ENCODE data around the gene BLTP2. TPM values are rescaled to one million over a fixed set of nuclear protein-coding genes. Genes with fewer than 3 reads are reported as not detected.
"Not testable (repeated sequence)": the region's sequence is repeated elsewhere in the genome, so short reads cannot be mapped to it uniquely, and the experiment has no call there.

BLTP2 gene
- total RNA-seq, 1 experiment from 2014 or later = 139 TPM

DNA sequence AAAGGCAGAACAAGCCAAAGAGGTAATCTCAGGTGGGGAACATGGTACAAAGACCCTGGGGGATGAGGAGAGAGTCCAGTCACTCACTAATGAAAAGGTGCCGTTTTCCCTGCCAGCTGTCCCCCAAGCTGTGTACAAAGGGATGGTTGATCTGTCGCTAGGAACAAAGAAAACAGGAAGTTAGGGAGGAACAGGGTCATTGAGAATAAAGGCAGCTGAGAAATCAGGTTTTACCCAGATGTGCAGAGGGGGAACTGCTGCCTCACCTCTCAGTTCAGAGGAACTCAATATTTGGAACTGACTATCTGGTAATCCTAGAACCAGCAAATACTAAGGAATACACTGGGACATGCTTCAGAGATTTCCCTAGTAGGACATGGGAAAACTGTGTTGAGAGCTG lies 32.4 kb downstream of the BLTP2 start (continued):
- TF ChIP-seq, protein P1, sequence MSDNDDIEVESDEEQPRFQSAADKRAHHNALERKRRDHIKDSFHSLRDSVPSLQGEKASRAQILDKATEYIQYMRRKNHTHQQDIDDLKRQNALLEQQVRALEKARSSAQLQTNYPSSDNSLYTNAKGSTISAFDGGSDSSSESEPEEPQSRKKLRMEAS (CRISPR knock-in tag; IDR thresholded peaks at IDR 0.05) = no peak
- TF ChIP-seq, protein P2, sequence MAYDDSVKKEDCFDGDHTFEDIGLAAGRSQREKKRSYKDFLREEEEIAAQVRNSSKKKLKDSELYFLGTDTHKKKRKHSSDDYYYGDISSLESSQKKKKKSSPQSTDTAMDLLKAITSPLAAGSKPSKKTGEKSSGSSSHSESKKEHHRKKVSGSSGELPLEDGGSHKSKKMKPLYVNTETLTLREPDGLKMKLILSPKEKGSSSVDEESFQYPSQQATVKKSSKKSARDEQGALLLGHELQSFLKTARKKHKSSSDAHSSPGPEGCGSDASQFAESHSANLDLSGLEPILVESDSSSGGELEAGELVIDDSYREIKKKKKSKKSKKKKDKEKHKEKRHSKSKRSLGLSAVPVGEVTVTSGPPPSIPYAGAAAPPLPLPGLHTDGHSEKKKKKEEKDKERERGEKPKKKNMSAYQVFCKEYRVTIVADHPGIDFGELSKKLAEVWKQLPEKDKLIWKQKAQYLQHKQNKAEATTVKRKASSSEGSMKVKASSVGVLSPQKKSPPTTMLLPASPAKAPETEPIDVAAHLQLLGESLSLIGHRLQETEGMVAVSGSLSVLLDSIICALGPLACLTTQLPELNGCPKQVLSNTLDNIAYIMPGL (CRISPR knock-in tag; IDR thresholded peaks at IDR 0.05) = no peak

DNA sequence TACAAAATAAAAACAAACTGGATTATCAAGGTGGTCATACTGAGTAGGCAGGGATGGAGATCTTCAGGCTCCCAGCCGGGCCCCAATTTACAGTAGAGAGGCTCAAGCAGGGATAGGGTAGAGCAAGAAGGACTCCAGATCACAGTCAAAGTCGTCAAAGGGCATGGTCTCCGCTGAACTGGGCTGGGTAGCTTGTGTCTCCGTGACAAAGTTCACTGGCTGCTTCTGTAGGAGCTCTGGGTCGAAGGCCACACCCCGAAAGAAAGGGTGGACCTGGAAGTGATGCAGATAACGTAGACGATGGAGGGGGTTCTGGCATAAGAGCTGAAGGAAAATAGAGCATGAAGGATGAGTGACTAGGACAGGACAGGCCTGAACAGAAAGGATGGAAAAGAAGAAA lies 34.6 kb downstream of the BLTP2 start:
- Mint-ChIP-seq H3K4me1 (no peaks in the 10 kb centered on the region), H3K9me3 (no peaks in the 10 kb centered on the region), H3K36me3 (peaks cover 56% of the 10 kb centered on the region), H3K27ac (no peak overlapping the region), H3K4me3 (no peak overlapping the region), H3K27me3 (ENCODE audit: low read depth) (no peaks in the 10 kb centered on the region)
- ATAC-seq = no peak
- DNase-seq (ENCODE audit: low spot score) = no peak
- no peak for TF ChIP-seq HMGA2 (CRISPR knock-in tag; IDR thresholded peaks at IDR 0.05)
- TF ChIP-seq, protein P3, sequence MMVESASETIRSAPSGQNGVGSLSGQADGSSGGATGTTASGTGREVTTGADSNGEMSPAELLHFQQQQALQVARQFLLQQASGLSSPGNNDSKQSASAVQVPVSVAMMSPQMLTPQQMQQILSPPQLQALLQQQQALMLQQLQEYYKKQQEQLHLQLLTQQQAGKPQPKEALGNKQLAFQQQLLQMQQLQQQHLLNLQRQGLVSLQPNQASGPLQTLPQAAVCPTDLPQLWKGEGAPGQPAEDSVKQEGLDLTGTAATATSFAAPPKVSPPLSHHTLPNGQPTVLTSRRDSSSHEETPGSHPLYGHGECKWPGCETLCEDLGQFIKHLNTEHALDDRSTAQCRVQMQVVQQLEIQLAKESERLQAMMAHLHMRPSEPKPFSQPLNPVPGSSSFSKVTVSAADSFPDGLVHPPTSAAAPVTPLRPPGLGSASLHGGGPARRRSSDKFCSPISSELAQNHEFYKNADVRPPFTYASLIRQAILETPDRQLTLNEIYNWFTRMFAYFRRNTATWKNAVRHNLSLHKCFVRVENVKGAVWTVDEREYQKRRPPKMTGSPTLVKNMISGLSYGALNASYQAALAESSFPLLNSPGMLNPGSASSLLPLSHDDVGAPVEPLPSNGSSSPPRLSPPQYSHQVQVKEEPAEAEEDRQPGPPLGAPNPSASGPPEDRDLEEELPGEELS (CRISPR knock-in tag; IDR thresholded peaks at IDR 0.05) = no peak
- no peak for TF ChIP-seq ESRRA (CRISPR knock-in tag; IDR thresholded peaks at IDR 0.05; ENCODE audit: borderline replicate concordance)
- no peak for TF ChIP-seq ELF4 (CRISPR knock-in tag; IDR thresholded peaks at IDR 0.05; ENCODE audit: low read depth)
- no peak for TF ChIP-seq NFE2L1 (CRISPR knock-in tag; IDR thresholded peaks at IDR 0.05)
- no peak for TF ChIP-seq ZNF263 (CRISPR knock-in tag; IDR thresholded peaks at IDR 0.05; ENCODE audit: low read depth)
- TF ChIP-seq, protein P4, sequence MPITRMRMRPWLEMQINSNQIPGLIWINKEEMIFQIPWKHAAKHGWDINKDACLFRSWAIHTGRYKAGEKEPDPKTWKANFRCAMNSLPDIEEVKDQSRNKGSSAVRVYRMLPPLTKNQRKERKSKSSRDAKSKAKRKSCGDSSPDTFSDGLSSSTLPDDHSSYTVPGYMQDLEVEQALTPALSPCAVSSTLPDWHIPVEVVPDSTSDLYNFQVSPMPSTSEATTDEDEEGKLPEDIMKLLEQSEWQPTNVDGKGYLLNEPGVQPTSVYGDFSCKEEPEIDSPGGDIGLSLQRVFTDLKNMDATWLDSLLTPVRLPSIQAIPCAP (CRISPR knock-in tag; IDR thresholded peaks at IDR 0.05) = no peak
- TF ChIP-seq, protein P5, sequence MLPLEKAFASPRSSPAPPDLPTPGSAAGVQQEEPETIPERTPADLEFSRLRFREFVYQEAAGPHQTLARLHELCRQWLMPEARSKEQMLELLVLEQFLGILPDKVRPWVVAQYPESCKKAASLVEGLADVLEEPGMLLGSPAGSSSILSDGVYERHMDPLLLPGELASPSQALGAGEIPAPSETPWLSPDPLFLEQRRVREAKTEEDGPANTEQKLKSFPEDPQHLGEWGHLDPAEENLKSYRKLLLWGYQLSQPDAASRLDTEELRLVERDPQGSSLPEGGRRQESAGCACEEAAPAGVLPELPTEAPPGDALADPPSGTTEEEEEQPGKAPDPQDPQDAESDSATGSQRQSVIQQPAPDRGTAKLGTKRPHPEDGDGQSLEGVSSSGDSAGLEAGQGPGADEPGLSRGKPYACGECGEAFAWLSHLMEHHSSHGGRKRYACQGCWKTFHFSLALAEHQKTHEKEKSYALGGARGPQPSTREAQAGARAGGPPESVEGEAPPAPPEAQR (CRISPR knock-in tag; IDR thresholded peaks at IDR 0.05) = no peak
- TF ChIP-seq ZBTB21 (CRISPR knock-in tag; IDR thresholded peaks at IDR 0.05; ENCODE audit: borderline replicate concordance) = no peak
- TF ChIP-seq, protein P6, sequence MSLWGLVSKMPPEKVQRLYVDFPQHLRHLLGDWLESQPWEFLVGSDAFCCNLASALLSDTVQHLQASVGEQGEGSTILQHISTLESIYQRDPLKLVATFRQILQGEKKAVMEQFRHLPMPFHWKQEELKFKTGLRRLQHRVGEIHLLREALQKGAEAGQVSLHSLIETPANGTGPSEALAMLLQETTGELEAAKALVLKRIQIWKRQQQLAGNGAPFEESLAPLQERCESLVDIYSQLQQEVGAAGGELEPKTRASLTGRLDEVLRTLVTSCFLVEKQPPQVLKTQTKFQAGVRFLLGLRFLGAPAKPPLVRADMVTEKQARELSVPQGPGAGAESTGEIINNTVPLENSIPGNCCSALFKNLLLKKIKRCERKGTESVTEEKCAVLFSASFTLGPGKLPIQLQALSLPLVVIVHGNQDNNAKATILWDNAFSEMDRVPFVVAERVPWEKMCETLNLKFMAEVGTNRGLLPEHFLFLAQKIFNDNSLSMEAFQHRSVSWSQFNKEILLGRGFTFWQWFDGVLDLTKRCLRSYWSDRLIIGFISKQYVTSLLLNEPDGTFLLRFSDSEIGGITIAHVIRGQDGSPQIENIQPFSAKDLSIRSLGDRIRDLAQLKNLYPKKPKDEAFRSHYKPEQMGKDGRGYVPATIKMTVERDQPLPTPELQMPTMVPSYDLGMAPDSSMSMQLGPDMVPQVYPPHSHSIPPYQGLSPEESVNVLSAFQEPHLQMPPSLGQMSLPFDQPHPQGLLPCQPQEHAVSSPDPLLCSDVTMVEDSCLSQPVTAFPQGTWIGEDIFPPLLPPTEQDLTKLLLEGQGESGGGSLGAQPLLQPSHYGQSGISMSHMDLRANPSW (CRISPR knock-in tag; conservative IDR thresholded peaks at IDR 0.05; ENCODE audit: low read depth) = no peak
- no peak for TF ChIP-seq NR2C2 (CRISPR knock-in tag; IDR thresholded peaks at IDR 0.05)
- TF ChIP-seq SOX15 (CRISPR knock-in tag; IDR thresholded peaks at IDR 0.05) = no peak
- TF ChIP-seq, protein P7, sequence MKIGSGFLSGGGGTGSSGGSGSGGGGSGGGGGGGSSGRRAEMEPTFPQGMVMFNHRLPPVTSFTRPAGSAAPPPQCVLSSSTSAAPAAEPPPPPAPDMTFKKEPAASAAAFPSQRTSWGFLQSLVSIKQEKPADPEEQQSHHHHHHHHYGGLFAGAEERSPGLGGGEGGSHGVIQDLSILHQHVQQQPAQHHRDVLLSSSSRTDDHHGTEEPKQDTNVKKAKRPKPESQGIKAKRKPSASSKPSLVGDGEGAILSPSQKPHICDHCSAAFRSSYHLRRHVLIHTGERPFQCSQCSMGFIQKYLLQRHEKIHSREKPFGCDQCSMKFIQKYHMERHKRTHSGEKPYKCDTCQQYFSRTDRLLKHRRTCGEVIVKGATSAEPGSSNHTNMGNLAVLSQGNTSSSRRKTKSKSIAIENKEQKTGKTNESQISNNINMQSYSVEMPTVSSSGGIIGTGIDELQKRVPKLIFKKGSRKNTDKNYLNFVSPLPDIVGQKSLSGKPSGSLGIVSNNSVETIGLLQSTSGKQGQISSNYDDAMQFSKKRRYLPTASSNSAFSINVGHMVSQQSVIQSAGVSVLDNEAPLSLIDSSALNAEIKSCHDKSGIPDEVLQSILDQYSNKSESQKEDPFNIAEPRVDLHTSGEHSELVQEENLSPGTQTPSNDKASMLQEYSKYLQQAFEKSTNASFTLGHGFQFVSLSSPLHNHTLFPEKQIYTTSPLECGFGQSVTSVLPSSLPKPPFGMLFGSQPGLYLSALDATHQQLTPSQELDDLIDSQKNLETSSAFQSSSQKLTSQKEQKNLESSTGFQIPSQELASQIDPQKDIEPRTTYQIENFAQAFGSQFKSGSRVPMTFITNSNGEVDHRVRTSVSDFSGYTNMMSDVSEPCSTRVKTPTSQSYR (CRISPR knock-in tag; IDR thresholded peaks at IDR 0.05) = no peak
- TF ChIP-seq, protein P8, sequence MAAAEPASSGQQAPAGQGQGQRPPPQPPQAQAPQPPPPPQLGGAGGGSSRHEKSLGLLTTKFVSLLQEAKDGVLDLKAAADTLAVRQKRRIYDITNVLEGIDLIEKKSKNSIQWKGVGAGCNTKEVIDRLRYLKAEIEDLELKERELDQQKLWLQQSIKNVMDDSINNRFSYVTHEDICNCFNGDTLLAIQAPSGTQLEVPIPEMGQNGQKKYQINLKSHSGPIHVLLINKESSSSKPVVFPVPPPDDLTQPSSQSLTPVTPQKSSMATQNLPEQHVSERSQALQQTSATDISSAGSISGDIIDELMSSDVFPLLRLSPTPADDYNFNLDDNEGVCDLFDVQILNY (CRISPR knock-in tag; IDR thresholded peaks at IDR 0.05) = no peak
- no peak for TF ChIP-seq CREM (CRISPR knock-in tag; IDR thresholded peaks at IDR 0.05)
- CTCF ChIA-PET = no interaction called here
- POLR2A ChIA-PET = interaction anchor here (0.9 kb wide), 1 partner anchor 11 kb away, joined by 3 read pairs; no protein-coding TSS in a partner anchor

DNA sequence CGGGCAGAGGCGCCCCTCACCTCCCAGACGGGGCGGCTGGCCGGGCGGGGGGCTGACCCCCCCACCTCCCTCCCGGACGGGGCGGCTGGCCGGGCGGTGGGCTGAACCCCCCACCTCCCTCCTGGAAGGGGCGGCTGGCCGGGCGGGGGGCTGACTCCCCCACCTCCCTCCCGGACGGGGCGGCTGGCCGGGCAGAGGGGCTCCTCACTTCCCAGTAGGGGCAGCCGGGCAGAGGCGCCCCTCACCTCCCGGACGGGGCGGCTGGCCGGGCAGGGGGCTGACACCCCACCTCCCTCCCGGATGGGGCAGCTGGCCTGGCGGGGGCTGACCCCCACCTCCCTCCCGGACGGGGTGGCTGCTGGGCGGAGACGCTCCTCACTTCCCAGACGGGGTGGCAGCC lies 40.9 kb downstream of the BLTP2 start:
- POLR2A ChIA-PET, CTCF ChIA-PET: not testable (repeated sequence)

More for the DNA sequence above, 40.9 kb downstream of the BLTP2 start:
- not testable (repeated sequence) for H3K9me3 Mint-ChIP-seq; ATAC-seq; H3K27ac Mint-ChIP-seq; DNase-seq (ENCODE audit: low spot score); H3K27me3 Mint-ChIP-seq (ENCODE audit: low read depth); H3K4me1 Mint-ChIP-seq; H3K4me3 Mint-ChIP-seq
- peaks cover 27% of the 10 kb centered on the region for H3K36me3 Mint-ChIP-seq

Data from WTC11 (cell line).